Lower leg skin (tissue), 3 donors: ENCODE measurements around the gene NCOR2.

ENCODE experiments used
- POLR2A ChIP-seq, 2 donors: fragments of 450-650 bp; IDR thresholded peaks; one replicate each; pipeline ENCODE4 v1.6.1; 2016 to 2017; ENCODE audit warnings: antibody characterized with exemption in 2 of 2, mild to moderate bottlenecking in 1 of 2, moderate library complexity in 1 of 2
- TF ChIP-seq, protein P1 (sequence below), 3 donors: fragments of 450-650 bp; IDR thresholded peaks; one replicate each; pipeline ENCODE4 v1.5.1; 2016; ENCODE audit warnings: antibody characterized with exemption in 3 of 3, mild to moderate bottlenecking in 3 of 3, moderate library complexity in 2 of 3

DNA sequence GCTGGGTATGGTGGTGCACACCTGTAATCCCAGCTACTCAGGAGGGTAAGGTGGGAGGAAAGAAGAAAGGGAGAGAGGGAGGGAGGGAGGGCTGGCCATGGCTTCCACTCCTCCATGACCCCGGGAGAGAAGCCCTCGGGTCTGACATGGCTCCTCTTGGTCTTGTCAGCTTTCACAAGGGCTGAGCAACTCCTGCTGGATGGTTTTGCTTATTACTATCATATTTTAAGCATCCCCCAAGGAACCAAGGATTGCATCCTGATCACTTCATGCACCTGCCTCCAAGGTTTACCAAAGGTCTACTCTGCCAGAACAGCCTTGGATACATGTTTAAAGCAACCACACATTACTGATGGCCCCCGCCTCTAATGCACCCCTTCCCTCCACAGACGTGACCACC is 28.0 kb upstream of the NCOR2 start:
- TF ChIP-seq, protein P1, sequence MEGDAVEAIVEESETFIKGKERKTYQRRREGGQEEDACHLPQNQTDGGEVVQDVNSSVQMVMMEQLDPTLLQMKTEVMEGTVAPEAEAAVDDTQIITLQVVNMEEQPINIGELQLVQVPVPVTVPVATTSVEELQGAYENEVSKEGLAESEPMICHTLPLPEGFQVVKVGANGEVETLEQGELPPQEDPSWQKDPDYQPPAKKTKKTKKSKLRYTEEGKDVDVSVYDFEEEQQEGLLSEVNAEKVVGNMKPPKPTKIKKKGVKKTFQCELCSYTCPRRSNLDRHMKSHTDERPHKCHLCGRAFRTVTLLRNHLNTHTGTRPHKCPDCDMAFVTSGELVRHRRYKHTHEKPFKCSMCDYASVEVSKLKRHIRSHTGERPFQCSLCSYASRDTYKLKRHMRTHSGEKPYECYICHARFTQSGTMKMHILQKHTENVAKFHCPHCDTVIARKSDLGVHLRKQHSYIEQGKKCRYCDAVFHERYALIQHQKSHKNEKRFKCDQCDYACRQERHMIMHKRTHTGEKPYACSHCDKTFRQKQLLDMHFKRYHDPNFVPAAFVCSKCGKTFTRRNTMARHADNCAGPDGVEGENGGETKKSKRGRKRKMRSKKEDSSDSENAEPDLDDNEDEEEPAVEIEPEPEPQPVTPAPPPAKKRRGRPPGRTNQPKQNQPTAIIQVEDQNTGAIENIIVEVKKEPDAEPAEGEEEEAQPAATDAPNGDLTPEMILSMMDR (IDR thresholded peaks at IDR 0.05), result no peak
- TF ChIP-seq POLR2A (IDR thresholded peaks at IDR 0.05), result no peak
